Adrenal gland (tissue), 12 donors: ENCODE data around the gene PPT2. TPM values are rescaled to one million over a fixed set of nuclear protein-coding genes. Genes with fewer than 3 reads are reported as not detected.
"Not testable (repeated sequence)": the region's sequence is repeated elsewhere in the genome, so short reads cannot be mapped to it uniquely, and the experiment has no call there.

Source experiments
- DNase-seq, 7 donors: peaks; one replicate each; pipeline ENCODE4 v3.0.0-alpha.2; 2019 to 2020
- H3K27ac ChIP-seq, 5 donors: fragments of 200-600 bp; sonication (generic) in 4 of 5; 1 replicate in 3 of 5; 2 replicates in 2 of 5; pipeline versions ENCODE4 v1.5.1 to v1.8.0; 2016 to 2020; ENCODE audit warnings: mild to moderate bottlenecking in 1 of 5
- H3K27me3 ChIP-seq: fragments of 200-600 bp; 2 replicates; pipeline ENCODE4 v1.8.0; 2021
- H3K36me3 ChIP-seq, 2 donors: fragments of 200-600 bp; replicated peaks in 1 of 2; 1 replicate in 1 of 2; 2 replicates in 1 of 2; pipeline versions ENCODE4 v1.5.1 to v1.8.0; 2018 to 2022
- H3K4me1 ChIP-seq, 2 donors: fragments of 200-600 bp; replicated peaks in 1 of 2; 1 replicate in 1 of 2; 2 replicates in 1 of 2; pipeline versions ENCODE4 v1.5.1 to v1.8.0; 2018 to 2021
- H3K4me3 ChIP-seq, 4 donors: fragments of 200-600 bp; sonication (generic) in 3 of 4; one replicate each; pipeline ENCODE4 v1.5.1; 2016 to 2018
- H3K9me3 ChIP-seq, 3 donors: fragments of 200-600 bp; sonication (generic) in 1 of 3; replicated peaks in 1 of 3; 1 replicate in 2 of 3; 2 replicates in 1 of 3; pipeline versions ENCODE4 v1.5.1 to v1.8.0; 2016 to 2021
- CTCF ChIP-seq, 6 experiments: fragments of 450-650 bp in 4 of 6; fragments of 200-600 bp in 2 of 6; sonication (generic) in 1 of 6; IDR thresholded peaks; 1 replicate in 5 of 6; 2 replicates in 1 of 6; pipeline versions ENCODE4 v1.5.1 to v1.8.0; 2016 to 2021; ENCODE audit warnings: antibody characterized with exemption in 6 of 6, mild to moderate bottlenecking in 2 of 6, moderate library complexity in 1 of 6
- POLR2A ChIP-seq, 2 donors: fragments of 450-650 bp; IDR thresholded peaks; one replicate each; pipeline ENCODE4 v1.6.1; 2017; ENCODE audit warnings: antibody characterized with exemption in 2 of 2, mild to moderate bottlenecking in 2 of 2, moderate library complexity in 1 of 2
- WGBS, 4 donors: extraction: QIAGEN DNeasy Blood & Tissue Kit in 2 of 4; methylation state at CpG; one replicate each; pipeline versions ENCODE4 v1.1.5 to v1.1.7; 2013 to 2017; 5-methylcytosine and 5-hydroxymethylcytosine counted together
- intact Hi-C, 2 donors: fragments of 100-400 bp; cut with DNase I; formaldehyde crosslinking; loops; one replicate each; pipeline versions ENCODE4 v1.14.1 to v1.15.0; 2022 to 2023
- polyA plus RNA-seq, 3 donors: library from polyadenylated mRNA; stranded (reverse); fragments of 200-250 nt in 2 of 3; fragments of 350-450 nt in 1 of 3; fragmentation: Illumina TruSeq in 1 of 3; extraction: RNeasy Lipid Tissue Mini Kit (QIAGEN cat#74804) in 1 of 3; gene quantifications; one replicate each; pipeline ENCODE4 v1.2.3, GENCODE V29; 2013 to 2014
- total RNA-seq, 9 donors: library from RNA; depleted of rRNA in 4 of 9; stranded (reverse); fragments of >200 nt in 4 of 9; fragments of 120-200 nt in 1 of 9; fragmentation: NEBNext Ultra II Directional in 1 of 9; extraction: Animal tissue kit (Norgen Biotek cat#: 25700) in 1 of 9; gene quantifications; one replicate each; pipeline versions ENCODE4 v1.1.0 to v1.2.4, GENCODE V29; 2013 to 2023
- donor health status: healthy with polysubstance abuse.
- donor health status: Bipolar disorder and iron deficiency.
- donor health status: DM: yes; HTN: yes; CAD: no.
- donor health status: DM: no; HTN: no; CAD: no.
- donor health status: DM: no; HTN: no; CAD: no.
- donor health status: DM: yes; HTN: yes; CAD: no.

The PPT2 gene
- total and polyA plus RNA-seq, 12 donors, result 10.4 to 33.6 (median 23.1) TPM

- H3K36me3 ChIP-seq, result peaks cover 0 to 21% of the 10 kb centered on the region in 2 donors
- intact Hi-C loops, result loop anchor here in 1 of 2 donors (5.0 kb wide), 1 partner anchor 79 kb away; no protein-coding TSS in a partner anchor
- no peaks in the 10 kb centered on the region for H3K9me3 ChIP-seq
- peak in 2 of 7 donors; percentile 19 to 20 for DNase-seq
- peak overlapping the region in 4 of 5 donors; percentile 88 to 96 (median 92) for H3K27ac ChIP-seq
- H3K4me1 ChIP-seq, result peaks cover 16 to 50% of the 10 kb centered on the region in 2 donors
- 77 to 85% (median 82%) methylated on average over 6 to 8 of the region's 8 CpGs for WGBS, 4 donors
- H3K27me3 ChIP-seq, result no peaks in the 10 kb centered on the region
- H3K4me3 ChIP-seq, result peak overlapping the region in 1 of 4 donors; percentile 82
- TF ChIP-seq CTCF (IDR thresholded peaks at IDR 0.05) (no peak), POLR2A (IDR thresholded peaks at IDR 0.05) (no peak)
These were observed 37.2 kb downstream of the PPT2 start for GRCh38 chr6:32190911-32191677.

- H3K4me1 ChIP-seq, result peaks cover 22 to 48% of the 10 kb centered on the region in 2 donors
- H3K27me3 ChIP-seq, result no peaks in the 10 kb centered on the region
- peak in 2 of 7 donors; percentile 27 for DNase-seq
- TF ChIP-seq POLR2A (IDR thresholded peaks at IDR 0.05) (no peak), CTCF (IDR thresholded peaks at IDR 0.05) (no peak)
- peak overlapping the region in 1 of 4 donors; percentile 29 for H3K4me3 ChIP-seq
- 65 to 73% (median 71%) methylated on average over 13 to 15 of the region's 15 CpGs for WGBS, 4 donors
- H3K27ac ChIP-seq, result peak overlapping the region in 3 of 5 donors; percentile 33 to 94 (median 79)
- no peaks in the 10 kb centered on the region for H3K9me3 ChIP-seq
- H3K36me3 ChIP-seq, result peaks cover 0 to 12% of the 10 kb centered on the region in 2 donors
- intact Hi-C loops, result loop anchor here in 1 of 2 donors (5.0 kb wide), 1 partner anchor 80 kb away; no protein-coding TSS in a partner anchor
These were observed 38.0 kb downstream of the PPT2 start for GRCh38 chr6:32191696-32192607.

- intact Hi-C loops, result loop anchor here in 1 of 2 donors (5.0 kb wide), 1 partner anchor 80 kb away; no protein-coding TSS in a partner anchor
- H3K4me3 ChIP-seq, result peak within 1 kb of the TSS in 1 of 4 donors; percentile 29
- no peaks in the 10 kb centered on the region for H3K27me3 ChIP-seq
These were observed 38.7 kb downstream of the PPT2 start, which contains the start of gene GPSM3 for GRCh38 chr6:32192608-32193039. Gene GPSM3, minus strand, starts transcription at chr6:32192643. Its CDS starts 130 bp downstream, at chr6:32192513.

GRCh38 chr6:32193096-32193495 is 39.2 kb downstream of the PPT2 start:
- not testable (repeated sequence) for H3K27me3 ChIP-seq, H3K36me3 ChIP-seq, H3K4me3 ChIP-seq, H3K9me3 ChIP-seq
- Histone ChIP-seq H3K4me1 (peaks cover 21 to 47% of the 10 kb centered on the region in 2 donors), H3K27ac (peak overlapping the region in 3 of 5 donors; percentile 33 to 94 (median 79))
- WGBS, 4 donors, result 79 to 84% (median 83%) methylated on average over 13 of the region's 13 CpGs
- intact Hi-C loops, result loop anchor here in 1 of 2 donors (5.0 kb wide), 1 partner anchor 81 kb away; no protein-coding TSS in a partner anchor
- DNase-seq, result peak in 1 of 7 donors; percentile 16

More at GRCh38 chr6:32192608-32193039, 38.7 kb downstream of the PPT2 start, which contains the start of gene GPSM3:
- no peaks in the 10 kb centered on the region for H3K9me3 ChIP-seq
- peaks cover 22 to 51% of the 10 kb centered on the region in 2 donors for H3K4me1 ChIP-seq
- H3K36me3 ChIP-seq, result peaks cover 0 to 6% of the 10 kb centered on the region in 2 donors
- peak in 4 of 7 donors; percentile 22 to 50 (median 48) for DNase-seq
- TF ChIP-seq CTCF (IDR thresholded peaks at IDR 0.05) (no peak), POLR2A (IDR thresholded peaks at IDR 0.05) (no peak)
- H3K27ac ChIP-seq, result peak within 1 kb of the TSS in 3 of 5 donors; percentile 33 to 94 (median 79)
- WGBS, 4 donors, result 49 to 64% (median 50%) methylated on average over 3 to 5 of the region's 5 CpGs
